Lung (tissue), 13 donors: ENCODE results near the gene SYDE1. TPM values are rescaled to one million over a fixed set of nuclear protein-coding genes. Genes with fewer than 3 reads are reported as not detected.

ENCODE experiments used
- ATAC-seq: fragments of 200-7000 bp; cut with Tn5 transposase; one replicate; pipeline ENCODE4 v1.9.1; 2020; ENCODE audit warnings: moderate number of reproducible peaks; ENCODE audit not compliant: insufficient read depth, low FRiP score
- DNase-seq, 3 donors: peaks; one replicate each; pipeline ENCODE4 v3.0.0-alpha.2; 2013 to 2017
- H3K27ac ChIP-seq, 2 donors: one replicate each; pipeline ENCODE4 v1.5.1; 2013; ENCODE audit warnings: mild to moderate bottlenecking in 2 of 2, moderate library complexity in 2 of 2, control low read depth in 1 of 2, inconsistent platforms in 1 of 2, low read depth in 1 of 2, low read length in 1 of 2
- H3K27me3 ChIP-seq, 3 donors: one replicate each; pipeline ENCODE4 v1.5.1; 2013; ENCODE audit warnings: low read length in 2 of 3; ENCODE audit not compliant: control insufficient read depth in 3 of 3, insufficient read depth in 3 of 3
- H3K36me3 ChIP-seq, 4 donors: one replicate each; pipeline ENCODE4 v1.5.1; 2013; ENCODE audit warnings: low read length in 4 of 4, mild to moderate bottlenecking in 1 of 4, moderate library complexity in 1 of 4; ENCODE audit not compliant: control insufficient read depth in 4 of 4, insufficient read depth in 4 of 4
- H3K4me1 ChIP-seq, 5 donors: one replicate each; pipeline ENCODE4 v1.5.1; 2013; ENCODE audit warnings: low read length in 5 of 5, mild to moderate bottlenecking in 2 of 5, moderate library complexity in 1 of 5; ENCODE audit not compliant: control insufficient read depth in 5 of 5, insufficient read depth in 5 of 5
- H3K4me3 ChIP-seq: one replicate; pipeline ENCODE4 v1.5.1; 2013; ENCODE audit warnings: mild to moderate bottlenecking, control low read depth, moderate library complexity
- H3K9ac ChIP-seq, 2 donors: one replicate each; pipeline ENCODE4 v1.5.1; 2013; ENCODE audit warnings: low read length in 2 of 2, control low read depth in 1 of 2; ENCODE audit not compliant: insufficient read depth in 1 of 2
- H3K9me3 ChIP-seq, 4 donors: one replicate each; pipeline ENCODE4 v1.5.1; 2013; ENCODE audit warnings: low read length in 3 of 4, mild to moderate bottlenecking in 1 of 4, moderate library complexity in 1 of 4; ENCODE audit not compliant: control insufficient read depth in 4 of 4, insufficient read depth in 3 of 4
- WGBS, 2 donors: extraction: QIAGEN DNeasy Blood & Tissue Kit; methylation state at CpG; one replicate each; pipeline ENCODE4 v1.1.7; 2013; 5-methylcytosine and 5-hydroxymethylcytosine counted together
- polyA plus RNA-seq, 2 donors: library from polyadenylated mRNA; stranded (reverse); fragments of 200-250 nt; gene quantifications; one replicate each; pipeline ENCODE4 v1.2.1, GENCODE V29; 2013
- small RNA-seq: library from RNA; depleted of rRNA; stranded (forward); fragments of <200 nt; gene quantifications from one replicate; pipeline ENCODE3, GENCODE V24; 2014; ENCODE audit warnings: low replicate concordance
- total RNA-seq, 2 donors: library from RNA; depleted of rRNA in 1 of 2; stranded (reverse); fragments of >200 nt in 1 of 2; gene quantifications; one replicate each; pipeline ENCODE4 v1.2.1, GENCODE V29; 2014 to 2021
- TF ChIP-seq, protein P1 (sequence below): IDR thresholded peaks from 2 replicates; pipeline ENCODE4 v1.5.1; 2012; ENCODE audit warnings: mild to moderate bottlenecking; ENCODE audit errors: control extremely low read depth, extremely low read depth
- donor health status: control.
- donor health status: control.
- donor health status: Bipolar disorder and iron deficiency.
- donor health status: healthy.
- donor health status: DM: yes; HTN: yes; CAD: no.

Gene SYDE1
- total and polyA plus RNA-seq, 4 donors: 5.5 to 26.9 (median 16.8) TPM

DNA sequence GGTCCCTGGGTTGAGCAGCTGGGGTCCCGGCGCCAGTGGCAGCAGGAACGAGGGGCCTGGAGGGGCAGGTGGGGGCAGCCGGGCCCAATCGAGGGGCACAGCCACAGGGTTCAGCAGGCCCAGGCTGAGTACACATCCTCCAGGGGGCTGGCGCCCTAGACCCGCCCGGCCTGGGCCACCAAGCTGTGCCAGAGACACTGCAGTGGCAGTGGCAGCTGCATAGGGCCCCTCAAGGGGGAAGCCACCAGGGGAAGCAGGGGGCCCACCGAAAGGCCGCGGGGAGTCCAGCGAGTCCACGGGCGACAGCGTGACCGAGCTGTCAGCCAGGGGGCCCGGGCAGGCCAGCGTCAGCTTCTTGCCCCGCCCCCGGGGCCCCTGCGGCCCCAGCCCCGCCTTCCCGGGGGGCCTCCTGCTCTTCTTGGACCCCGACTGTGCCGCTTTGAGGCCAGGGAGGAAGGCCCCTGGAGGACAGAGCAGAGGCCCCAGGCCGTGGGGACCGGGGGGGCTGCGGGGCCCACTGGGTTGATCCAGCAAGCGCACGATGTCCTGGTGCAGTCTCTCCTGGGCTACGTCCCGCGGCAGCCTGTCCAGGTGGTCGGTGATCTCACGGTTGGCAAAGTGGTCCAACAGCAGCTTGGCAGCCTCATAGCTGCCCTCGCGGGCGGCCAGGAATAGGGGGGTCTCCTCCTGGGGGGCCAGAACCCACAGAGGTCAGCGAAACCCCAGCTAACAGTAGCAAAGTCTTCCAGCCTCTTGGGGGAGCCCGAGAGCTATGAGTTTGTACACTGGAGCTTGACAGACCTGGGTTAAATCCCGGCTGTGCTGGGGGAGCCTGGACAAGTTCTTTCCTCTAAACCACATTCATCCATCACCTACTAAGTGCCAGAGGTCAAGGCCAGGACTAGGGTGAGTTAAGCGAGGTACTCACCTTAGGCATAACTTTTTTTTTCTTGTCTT is 54.1 kb downstream of the SYDE1 start:
- TF ChIP-seq, protein P1, sequence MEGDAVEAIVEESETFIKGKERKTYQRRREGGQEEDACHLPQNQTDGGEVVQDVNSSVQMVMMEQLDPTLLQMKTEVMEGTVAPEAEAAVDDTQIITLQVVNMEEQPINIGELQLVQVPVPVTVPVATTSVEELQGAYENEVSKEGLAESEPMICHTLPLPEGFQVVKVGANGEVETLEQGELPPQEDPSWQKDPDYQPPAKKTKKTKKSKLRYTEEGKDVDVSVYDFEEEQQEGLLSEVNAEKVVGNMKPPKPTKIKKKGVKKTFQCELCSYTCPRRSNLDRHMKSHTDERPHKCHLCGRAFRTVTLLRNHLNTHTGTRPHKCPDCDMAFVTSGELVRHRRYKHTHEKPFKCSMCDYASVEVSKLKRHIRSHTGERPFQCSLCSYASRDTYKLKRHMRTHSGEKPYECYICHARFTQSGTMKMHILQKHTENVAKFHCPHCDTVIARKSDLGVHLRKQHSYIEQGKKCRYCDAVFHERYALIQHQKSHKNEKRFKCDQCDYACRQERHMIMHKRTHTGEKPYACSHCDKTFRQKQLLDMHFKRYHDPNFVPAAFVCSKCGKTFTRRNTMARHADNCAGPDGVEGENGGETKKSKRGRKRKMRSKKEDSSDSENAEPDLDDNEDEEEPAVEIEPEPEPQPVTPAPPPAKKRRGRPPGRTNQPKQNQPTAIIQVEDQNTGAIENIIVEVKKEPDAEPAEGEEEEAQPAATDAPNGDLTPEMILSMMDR: no peak
- H3K4me3 ChIP-seq: no peak overlapping the region
- ATAC-seq: peak; percentile 19

More for the DNA sequence above, 54.1 kb downstream of the SYDE1 start:
- H3K27ac ChIP-seq: no peak overlapping the region
- WGBS, 2 donors: 93 to 94% methylated on average over 32 to 42 of the region's 42 CpGs
- H3K9me3 ChIP-seq: peaks cover 0 to 16% (median 4%) of the 10 kb centered on the region in 4 donors
- no peak overlapping the region for H3K9ac ChIP-seq
- no peaks in the 10 kb centered on the region for H3K4me1 ChIP-seq
- peaks cover 0 to 41% (median 21%) of the 10 kb centered on the region in 4 donors for H3K36me3 ChIP-seq
- no peaks in the 10 kb centered on the region for H3K27me3 ChIP-seq
- no peak for DNase-seq

Small RNA genes lying within 50 kb of the gene (small RNA-seq; reads per million reads assigned to genes)
- gene RNU6-782P: not detected

Other genes starting within 250 kb of the SYDE1 start
- gene OR7A17, start 221.3 kb upstream of the SYDE1 start, total RNA-seq: not detected
- not detected for gene OR7A17, start 221.3 kb upstream of the SYDE1 start, polyA plus RNA-seq
- gene OR7C2, start 165.9 kb upstream of the SYDE1 start, total RNA-seq: not detected
- not detected for gene OR7C2, start 165.9 kb upstream of the SYDE1 start, polyA plus RNA-seq
- gene SLC1A6, start 127.5 kb upstream of the SYDE1 start, total RNA-seq: not detected
- not detected for gene SLC1A6, start 127.5 kb upstream of the SYDE1 start, polyA plus RNA-seq
- gene CASP14, start 57.9 kb upstream of the SYDE1 start, total RNA-seq: not detected
- not detected for gene CASP14, start 57.9 kb upstream of the SYDE1 start, polyA plus RNA-seq
- gene OR1I1, start 25.2 kb upstream of the SYDE1 start, total RNA-seq: not detected
- not detected for gene OR1I1, start 25.2 kb upstream of the SYDE1 start, polyA plus RNA-seq
- 10 to 100 TPM; 64.1 to 81.7 TPM for gene NOTCH3, start 93.6 kb downstream of the SYDE1 start, total RNA-seq
- 10 to 100 TPM; 13.1 to 22.1 TPM for gene NOTCH3, start 93.6 kb downstream of the SYDE1 start, polyA plus RNA-seq
- 1 to 10 TPM; 1.7 to 2.7 TPM for gene EPHX3, start 125.0 kb downstream of the SYDE1 start, total RNA-seq
- gene EPHX3, start 125.0 kb downstream of the SYDE1 start, polyA plus RNA-seq: 1 to 10 TPM; 1.1 to 3.0 TPM
- 10 to 100 TPM; 44.7 to 89.0 TPM for gene BRD4, start 225.1 kb downstream of the SYDE1 start, total RNA-seq
- 10 to 100 TPM; 23.2 to 30.8 TPM for gene BRD4, start 225.1 kb downstream of the SYDE1 start, polyA plus RNA-seq